ENCODE data around the gene PSD2.

PSD2 gene

GRCh38 chr5:139844472-139845145 lies 49.0 kb downstream of the PSD2 start:
- TF ChIP-seq JUND (IDR thresholded peaks at IDR 0.05; ENCODE audit: low read depth) = no peak
- in situ Hi-C loops (cut with HindIII; ENCODE audit: low pct_unique_long_range_greater_than_20kb, low sequenced_read_pairs) = no loop called here
- DNase-seq (ENCODE audit: low read depth in 1 of 2, low spot score in 1 of 2) = peak; percentile 77 to 82

- no peak for TF ChIP-seq JUND (IDR thresholded peaks at IDR 0.05; ENCODE audit: low read depth)
- in situ Hi-C loops (cut with HindIII; ENCODE audit: low pct_unique_long_range_greater_than_20kb, low sequenced_read_pairs) = no loop called here
- DNase-seq (ENCODE audit: low read depth in 1 of 2, low spot score in 1 of 2) = no peak
Observed at GRCh38 chr5:139845846-139846681, 50.5 kb downstream of the PSD2 start.

- in situ Hi-C loops (cut with HindIII; ENCODE audit: low pct_unique_long_range_greater_than_20kb, low sequenced_read_pairs) = no loop called here
- no peak for TF ChIP-seq JUND (IDR thresholded peaks at IDR 0.05; ENCODE audit: low read depth)
- no peak for DNase-seq (ENCODE audit: low read depth in 1 of 2, low spot score in 1 of 2)
Observed at GRCh38 chr5:139847091-139847490, 51.5 kb downstream of the PSD2 start.

- DNase-seq (ENCODE audit: low read depth in 1 of 2, low spot score in 1 of 2) = peak; percentile 40 to 61
- in situ Hi-C loops (cut with HindIII; ENCODE audit: low pct_unique_long_range_greater_than_20kb, low sequenced_read_pairs) = no loop called here
- no peak for TF ChIP-seq JUND (IDR thresholded peaks at IDR 0.05; ENCODE audit: low read depth)
Observed at GRCh38 chr5:139847790-139848507, 52.3 kb downstream of the PSD2 start.

GRCh38 chr5:139848508-139849100 lies 53.0 kb downstream of the PSD2 start:
- in situ Hi-C loops (cut with HindIII; ENCODE audit: low pct_unique_long_range_greater_than_20kb, low sequenced_read_pairs) = no loop called here

GRCh38 chr5:139849501-139849900 lies 53.9 kb downstream of the PSD2 start:
- no peak for TF ChIP-seq JUND (IDR thresholded peaks at IDR 0.05; ENCODE audit: low read depth)
- in situ Hi-C loops (cut with HindIII; ENCODE audit: low pct_unique_long_range_greater_than_20kb, low sequenced_read_pairs) = no loop called here
- DNase-seq (ENCODE audit: low read depth in 1 of 2, low spot score in 1 of 2) = no peak

More at GRCh38 chr5:139848508-139849100, 53.0 kb downstream of the PSD2 start:
- DNase-seq (ENCODE audit: low read depth in 1 of 2, low spot score in 1 of 2) = no peak
- no peak for TF ChIP-seq JUND (IDR thresholded peaks at IDR 0.05; ENCODE audit: low read depth)

GRCh38 chr5:139849942-139850341 lies 54.3 kb downstream of the PSD2 start:
- TF ChIP-seq JUND (IDR thresholded peaks at IDR 0.05; ENCODE audit: low read depth) = no peak
- in situ Hi-C loops (cut with HindIII; ENCODE audit: low pct_unique_long_range_greater_than_20kb, low sequenced_read_pairs) = no loop called here
- peak in 1 of 2 experiments; percentile 17 for DNase-seq (ENCODE audit: low read depth in 1 of 2, low spot score in 1 of 2)

- no peak for TF ChIP-seq JUND (IDR thresholded peaks at IDR 0.05; ENCODE audit: low read depth)
- DNase-seq (ENCODE audit: low read depth in 1 of 2, low spot score in 1 of 2) = no peak
- in situ Hi-C loops (cut with HindIII; ENCODE audit: low pct_unique_long_range_greater_than_20kb, low sequenced_read_pairs) = no loop called here
Observed at GRCh38 chr5:139850423-139851016, 54.9 kb downstream of the PSD2 start.

- no peak for DNase-seq (ENCODE audit: low read depth in 1 of 2, low spot score in 1 of 2)
- in situ Hi-C loops (cut with HindIII; ENCODE audit: low pct_unique_long_range_greater_than_20kb, low sequenced_read_pairs) = no loop called here
- no peak for TF ChIP-seq JUND (IDR thresholded peaks at IDR 0.05; ENCODE audit: low read depth)
Observed at GRCh38 chr5:139851558-139851957, 56.0 kb downstream of the PSD2 start.

GRCh38 chr5:139852696-139853095 lies 57.1 kb downstream of the PSD2 start:
- in situ Hi-C loops (cut with HindIII; ENCODE audit: low pct_unique_long_range_greater_than_20kb, low sequenced_read_pairs) = no loop called here
- no peak for DNase-seq (ENCODE audit: low read depth in 1 of 2, low spot score in 1 of 2)
- no peak for TF ChIP-seq JUND (IDR thresholded peaks at IDR 0.05; ENCODE audit: low read depth)

- DNase-seq (ENCODE audit: low read depth in 1 of 2, low spot score in 1 of 2) = no peak
- no peak for TF ChIP-seq JUND (IDR thresholded peaks at IDR 0.05; ENCODE audit: low read depth)
- in situ Hi-C loops (cut with HindIII; ENCODE audit: low pct_unique_long_range_greater_than_20kb, low sequenced_read_pairs) = no loop called here
Observed at GRCh38 chr5:139854029-139854605, 58.5 kb downstream of the PSD2 start.

GRCh38 chr5:139854953-139855352 lies 59.3 kb downstream of the PSD2 start:
- DNase-seq (ENCODE audit: low read depth in 1 of 2, low spot score in 1 of 2) = no peak
- in situ Hi-C loops (cut with HindIII; ENCODE audit: low pct_unique_long_range_greater_than_20kb, low sequenced_read_pairs) = no loop called here

More at GRCh38 chr5:139854953-139855352, 59.3 kb downstream of the PSD2 start:
- TF ChIP-seq JUND (IDR thresholded peaks at IDR 0.05; ENCODE audit: low read depth) = no peak

Measured in T47D (cell line).